HEK293T (cell line): Measurements from ENCODE around the gene SFXN1.

Source experiments
- CTCF ChIA-PET: fragments of 350-600 bp; formaldehyde crosslinking; extraction: SDS; loops from one replicate; lab custom pipeline; 2021; ENCODE audit warnings: antibody characterized with exemption, inconsistent platforms; lab: Yijun Ruan, JAX
- POLR2A ChIA-PET: fragments of 350-600 bp; formaldehyde crosslinking; extraction: SDS; loops from one replicate; lab custom pipeline; 2020; ENCODE audit warnings: antibody characterized with exemption, inconsistent platforms; lab: Yijun Ruan, JAX
- DNase-seq: peaks from one replicate; pipeline ENCODE4 v3.0.0; 2012; ENCODE audit warnings: mixed read lengths; ENCODE audit errors: extremely low spot score
- ARNT ChIP-seq: fragments of 450-650 bp; IDR thresholded peaks from 2 replicates; pipeline ENCODE4 v1.6.1; 2017; ENCODE audit warnings: mild to moderate bottlenecking
- BHLHE40 ChIP-seq: fragments of 450-650 bp; IDR thresholded peaks from 2 replicates; pipeline ENCODE4 v1.6.1; 2016; ENCODE audit warnings: mild to moderate bottlenecking, moderate library complexity, borderline replicate concordance
- CTBP1 ChIP-seq: fragments of 450-650 bp; IDR thresholded peaks from 2 replicates; pipeline ENCODE4 v1.6.1; 2016; ENCODE audit warnings: borderline replicate concordance
- ELF4 ChIP-seq: fragments of 450-650 bp; IDR thresholded peaks from 2 replicates; pipeline ENCODE4 v1.6.1; 2017; ENCODE audit warnings: antibody characterized with exemption
- FOXA1 ChIP-seq: fragments of 450-650 bp; IDR thresholded peaks from 2 replicates; pipeline ENCODE4 v1.6.1; 2016; ENCODE audit warnings: mild to moderate bottlenecking
- FOXK2 ChIP-seq: fragments of 450-650 bp; IDR thresholded peaks from 2 replicates; pipeline ENCODE4 v1.6.1; 2016; ENCODE audit warnings: mild to moderate bottlenecking
- FOXM1 ChIP-seq: fragments of 450-650 bp; IDR thresholded peaks from 2 replicates; pipeline ENCODE4 v1.6.1; 2017; ENCODE audit warnings: mild to moderate bottlenecking, borderline replicate concordance
- HDGF ChIP-seq: fragments of 450-650 bp; IDR thresholded peaks from 2 replicates; pipeline ENCODE4 v1.6.1; 2017; ENCODE audit warnings: antibody characterized with exemption, borderline replicate concordance
- L3MBTL2 ChIP-seq: fragments of 450-650 bp; conservative IDR thresholded peaks from 2 replicates; pipeline ENCODE4 v1.6.1; 2016; ENCODE audit warnings: mild to moderate bottlenecking
- LEF1 ChIP-seq: fragments of 450-650 bp; IDR thresholded peaks from 2 replicates; pipeline ENCODE4 v1.6.1; 2017; ENCODE audit warnings: mild to moderate bottlenecking, borderline replicate concordance
- NFRKB ChIP-seq: fragments of 450-650 bp; IDR thresholded peaks from 2 replicates; pipeline ENCODE4 v1.6.1; 2016; ENCODE audit warnings: mild to moderate bottlenecking, moderate library complexity
- PKNOX1 ChIP-seq: fragments of 450-650 bp; IDR thresholded peaks from 2 replicates; pipeline ENCODE4 v1.6.1; 2016
- SP1 ChIP-seq: fragments of 450-650 bp; IDR thresholded peaks from 2 replicates; pipeline ENCODE4 v1.6.1; 2017
- SUZ12 ChIP-seq: fragments of 450-650 bp; IDR thresholded peaks from 2 replicates; pipeline ENCODE4 v1.6.1; 2016; ENCODE audit warnings: mild to moderate bottlenecking
- TARDBP ChIP-seq: fragments of 450-650 bp; IDR thresholded peaks from 2 replicates; pipeline ENCODE4 v1.6.1; 2016
- ZNF384 ChIP-seq: fragments of 450-650 bp; IDR thresholded peaks from 2 replicates; pipeline ENCODE4 v1.6.1; 2016

The SFXN1 gene

GRCh38 chr5:175468892-175469291 is 9.5 kb upstream of the SFXN1 start:
- TF ChIP-seq LEF1 (no peak), PKNOX1 (no peak), BHLHE40 (no peak), SP1 (no peak), FOXA1 (no peak), NFRKB (no peak), HDGF (no peak), FOXK2 (no peak)
- ChIA-PET POLR2A (interaction anchor here (2.3 kb wide), 1 partner anchor 9 kb away, joined by 9 read pairs; the partner anchor contains the start of gene SFXN1), CTCF (no interaction called here)
- DNase-seq = no peak

- ChIA-PET POLR2A (interaction anchor here (2.3 kb wide), 1 partner anchor 8 kb away, joined by 9 read pairs; the partner anchor contains the start of gene SFXN1), CTCF (interaction anchor here (0.7 to 0.8 kb wide), 2 partner anchors 10 to 22 kb away, joined by 3 read pairs; no protein-coding TSS in a partner anchor)
- no peak for DNase-seq
- no peak for TF ChIP-seq L3MBTL2
- no peak for TF ChIP-seq FOXK2
Measured at GRCh38 chr5:175469916-175470315, 8.4 kb upstream of the SFXN1 start.

GRCh38 chr5:175470781-175471180 is 7.6 kb upstream of the SFXN1 start:
- no peak for DNase-seq
- CTCF ChIA-PET = no interaction called here
- TF ChIP-seq ZNF384 (no peak), PKNOX1 (no peak), BHLHE40 (no peak), CTBP1 (no peak), TARDBP (no peak), SUZ12 (no peak), LEF1 (no peak), L3MBTL2 (no peak), ARNT (no peak), ELF4 (no peak), SP1 (no peak), FOXK2 (no peak), FOXA1 (no peak), HDGF (no peak), NFRKB (no peak), FOXM1 (no peak)
- POLR2A ChIA-PET = interaction anchor here (2.3 kb wide), 1 partner anchor 7 kb away, joined by 9 read pairs; the partner anchor contains the start of gene SFXN1

GRCh38 chr5:175471196-175471595 is 7.2 kb upstream of the SFXN1 start:
- DNase-seq = no peak
- TF ChIP-seq ZNF384 = no peak
- TF ChIP-seq SP1 = no peak
- no peak for TF ChIP-seq PKNOX1
- TF ChIP-seq ELF4 = no peak
- no peak for TF ChIP-seq FOXM1
- no peak for TF ChIP-seq HDGF
- TF ChIP-seq FOXA1 = no peak
- TF ChIP-seq FOXK2 = no peak
- TF ChIP-seq SUZ12 = no peak
- TF ChIP-seq TARDBP = no peak
- CTCF ChIA-PET = no interaction called here
- POLR2A ChIA-PET = no interaction called here

- no peak for DNase-seq
- TF ChIP-seq L3MBTL2 (no peak), HDGF (no peak), ARNT (no peak), NFRKB (no peak), ZNF384 (no peak), PKNOX1 (no peak), TARDBP (no peak), FOXA1 (no peak), ELF4 (no peak), CTBP1 (no peak)
- POLR2A ChIA-PET = no interaction called here
- CTCF ChIA-PET = no interaction called here
Measured at GRCh38 chr5:175471628-175472027, 6.7 kb upstream of the SFXN1 start.

GRCh38 chr5:175472378-175472777 is 6.0 kb upstream of the SFXN1 start:
- no peak for TF ChIP-seq ZNF384
- TF ChIP-seq L3MBTL2 = no peak
- no peak for TF ChIP-seq LEF1
- no peak for TF ChIP-seq FOXK2
- TF ChIP-seq FOXA1 = no peak
- TF ChIP-seq BHLHE40 = no peak
- TF ChIP-seq TARDBP = no peak
- TF ChIP-seq ELF4 = no peak
- TF ChIP-seq ARNT = no peak
- no peak for TF ChIP-seq PKNOX1
- no peak for TF ChIP-seq SUZ12
- TF ChIP-seq HDGF = no peak
- no peak for TF ChIP-seq FOXM1
- TF ChIP-seq CTBP1 = no peak
- no peak for TF ChIP-seq SP1
- TF ChIP-seq NFRKB = no peak
- ChIA-PET CTCF (interaction anchor here (0.5 to 0.6 kb wide), 2 partner anchors 12 to 694 kb away, joined by 3 to 5 read pairs; no protein-coding TSS in a partner anchor), POLR2A (no interaction called here)
- no peak for DNase-seq
